Measurements from ENCODE around the gene UGT1A3.
"Not testable (repeated sequence)": the region's sequence is repeated elsewhere in the genome, so short reads cannot be mapped to it uniquely, and the experiment has no call there.

Gene UGT1A3

DNA sequence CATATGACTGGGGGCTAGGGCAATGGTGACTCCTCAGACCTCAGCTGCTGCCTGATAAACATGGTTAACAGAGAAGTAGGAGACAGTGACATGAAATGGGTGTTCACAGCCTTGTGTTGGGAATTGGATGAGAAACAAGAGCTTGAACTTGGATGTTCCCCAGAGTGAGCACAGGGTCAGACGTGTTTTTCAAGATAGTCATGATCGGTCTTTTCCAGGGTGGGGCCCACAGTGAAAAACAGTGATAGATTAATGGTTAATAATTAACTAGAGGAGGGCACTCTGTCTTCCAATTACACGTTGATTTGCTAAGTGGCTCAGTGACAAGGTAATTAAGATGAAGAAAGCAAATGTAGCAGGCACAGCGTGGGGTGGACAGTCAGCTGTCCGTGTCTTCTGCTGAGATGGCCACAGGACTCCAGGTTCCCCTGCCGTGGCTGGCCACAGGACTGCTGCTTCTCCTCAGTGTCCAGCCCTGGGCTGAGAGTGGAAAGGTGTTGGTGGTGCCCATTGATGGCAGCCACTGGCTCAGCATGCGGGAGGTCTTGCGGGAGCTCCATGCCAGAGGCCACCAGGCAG, at the start of gene UGT1A3:
Gene UGT1A3 (plus strand): TSS at position 320 of the 579 bp plus-strand sequence. CDS start 85 bp downstream, at position 405.
- no peak for DNase-seq (ENCODE audit: low read depth)

DNA sequence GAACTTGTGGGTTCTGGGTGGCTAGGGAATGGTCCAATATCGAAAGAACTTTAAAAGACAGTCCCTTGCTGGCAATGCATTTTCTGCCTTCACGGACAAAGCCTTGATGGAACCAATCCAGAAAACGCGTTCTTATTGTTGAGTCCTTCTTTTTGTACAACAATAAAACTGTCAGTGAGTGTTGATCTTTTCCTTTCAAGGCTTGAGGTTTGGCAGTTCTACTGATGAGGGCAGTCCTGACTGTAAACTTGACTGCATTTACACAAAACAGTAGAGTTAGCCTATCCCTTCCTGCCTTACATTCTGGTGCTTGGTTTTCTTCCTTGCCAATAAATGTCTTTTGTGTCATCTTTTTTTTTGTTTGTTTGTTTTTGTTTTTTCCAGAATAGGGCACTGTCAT, 49.6 kb upstream of the UGT1A3 start:
- no peak for DNase-seq (ENCODE audit: low read depth)

DNA sequence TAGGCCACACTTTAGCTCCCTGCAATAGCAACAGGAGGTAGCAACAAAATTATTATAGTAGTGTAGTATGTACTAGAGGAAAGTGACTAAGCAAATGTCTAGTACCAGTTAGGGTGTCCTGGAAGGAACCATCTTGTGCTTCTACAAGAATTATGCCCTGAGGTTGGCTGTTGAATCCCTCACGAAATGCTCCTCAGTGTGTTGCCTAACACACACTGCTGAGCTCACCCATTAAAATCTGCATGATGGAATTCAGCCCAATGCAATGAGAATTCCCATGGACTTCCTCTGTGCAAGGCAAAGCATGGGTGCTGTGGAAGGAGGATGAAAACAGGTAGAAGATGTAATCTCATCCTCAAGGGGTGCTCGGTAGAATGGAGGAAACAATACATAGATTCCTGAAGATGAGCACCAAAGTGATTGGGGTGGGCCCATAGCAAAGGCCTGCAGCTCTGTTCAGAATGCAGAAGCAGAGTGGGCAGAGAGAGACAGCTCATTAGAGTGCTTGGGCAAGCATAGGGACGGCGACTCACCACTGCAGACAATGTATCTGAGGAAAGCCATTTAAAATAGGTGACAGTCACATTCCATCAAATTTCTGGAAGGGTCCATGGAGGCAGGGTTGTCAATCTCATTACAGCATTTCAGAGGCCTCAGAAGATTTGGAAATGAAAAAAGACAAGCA, 48.3 kb upstream of the UGT1A3 start:
- no peak for DNase-seq (ENCODE audit: low read depth)

DNA sequence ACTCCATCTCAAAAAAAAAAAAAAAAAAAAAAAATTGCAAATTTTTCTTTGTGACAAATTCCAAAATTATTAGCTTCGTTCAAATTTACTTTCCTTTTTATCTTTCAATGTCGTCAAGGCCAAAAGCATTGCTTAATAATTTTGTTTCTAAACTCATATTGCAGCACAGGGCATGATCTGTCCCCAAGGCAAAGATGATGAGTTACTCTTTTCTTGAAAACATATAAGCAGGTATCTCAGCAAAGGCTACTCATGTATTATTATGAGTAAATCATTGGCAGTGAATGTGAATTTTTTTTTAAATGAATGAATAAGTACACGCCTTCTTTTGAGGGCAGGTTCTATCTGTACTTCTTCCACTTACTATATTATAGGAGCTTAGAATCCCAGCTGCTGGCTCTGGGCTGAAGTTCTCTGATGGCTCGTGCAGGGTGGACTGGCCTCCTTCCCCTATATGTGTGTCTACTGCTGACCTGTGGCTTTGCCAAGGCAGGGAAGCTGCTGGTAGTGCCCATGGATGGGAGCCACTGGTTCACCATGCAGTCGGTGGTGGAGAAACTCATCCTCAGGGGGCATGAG, 47.2 kb upstream of the UGT1A3 start, which contains the start of gene UGT1A7:
Gene UGT1A7 (plus strand): TSS at position 381 of the 579 bp plus-strand sequence. CDS start 37 bp downstream, at position 418.
- no peak for DNase-seq (ENCODE audit: low read depth)

DNA sequence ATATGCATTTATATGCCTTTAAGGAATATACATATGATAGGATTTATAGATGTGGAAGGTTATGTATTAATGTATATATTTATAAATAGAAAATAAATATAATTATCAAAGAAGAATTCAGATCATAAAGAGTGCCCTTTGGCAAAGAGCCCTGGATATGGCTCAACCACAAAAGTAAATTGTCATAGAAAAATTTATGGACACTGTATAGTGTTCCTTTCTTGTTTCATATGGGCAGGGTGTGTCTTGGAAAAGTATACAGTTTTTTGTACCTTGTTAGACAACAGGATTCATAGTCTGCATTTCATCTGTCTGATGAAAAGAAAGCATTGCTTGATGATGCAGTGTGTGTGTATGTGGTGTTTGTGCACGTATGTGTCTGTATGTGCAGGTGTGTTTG, 44.2 kb upstream of the UGT1A3 start:
- no peak for DNase-seq (ENCODE audit: low read depth)

DNA sequence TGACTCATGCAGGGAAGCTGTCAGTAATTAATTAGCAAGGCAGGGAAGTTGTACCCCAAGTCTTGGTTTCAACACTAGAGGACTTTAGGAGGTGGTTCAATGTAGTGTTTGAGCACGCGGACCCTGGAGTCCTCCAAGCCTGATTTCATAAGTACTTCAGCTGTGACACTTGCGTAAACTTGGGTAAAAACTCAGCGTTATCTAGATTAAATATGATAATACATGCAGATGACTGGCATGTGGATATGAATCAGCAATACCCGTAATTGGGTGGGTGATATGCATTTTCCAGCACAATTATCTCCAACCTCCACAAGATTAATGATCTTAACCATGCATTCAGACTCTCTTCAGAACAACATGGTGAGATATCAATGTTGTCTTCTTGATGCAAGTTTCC, 41.9 kb upstream of the UGT1A3 start:
- no peak for DNase-seq (ENCODE audit: low read depth)

DNA sequence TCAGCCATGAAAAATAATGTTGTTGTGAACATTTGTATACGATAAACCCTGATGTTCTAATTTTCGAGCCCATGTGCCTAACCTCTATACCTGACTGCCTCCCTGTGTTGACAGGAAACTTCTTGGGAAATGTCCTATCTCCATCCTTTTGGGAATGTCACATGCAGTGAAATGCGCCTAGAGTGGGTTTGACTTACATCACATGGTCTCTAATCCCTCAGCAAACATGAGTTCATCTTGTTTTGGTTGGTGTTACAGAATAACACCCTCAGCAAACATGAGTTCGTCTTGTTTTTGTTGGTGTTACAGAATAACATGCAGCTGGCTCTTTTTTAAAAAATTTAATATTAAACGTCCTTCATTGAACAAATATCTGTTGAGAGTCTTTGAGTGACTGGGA, 40.5 kb upstream of the UGT1A3 start:
- no peak for DNase-seq (ENCODE audit: low read depth)

DNA sequence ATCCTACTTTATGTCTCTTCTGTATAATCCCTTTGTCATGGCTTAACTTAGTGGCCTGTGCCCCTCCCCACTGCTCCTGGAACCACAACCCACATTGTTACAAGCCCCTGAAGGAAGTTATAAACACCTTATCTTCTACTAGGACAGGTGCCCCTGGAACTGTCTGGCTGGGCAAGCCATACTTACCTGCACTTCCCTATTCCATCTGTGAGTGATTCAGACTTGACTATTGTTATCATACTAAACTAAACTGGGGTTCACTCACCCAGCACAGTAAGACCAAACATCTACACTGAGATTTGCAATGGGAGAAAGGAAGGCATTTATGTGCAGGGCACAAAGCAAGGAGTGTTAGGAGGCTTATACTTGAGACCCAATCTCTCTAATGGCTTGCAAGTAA, 39.8 kb upstream of the UGT1A3 start:
- DNase-seq (ENCODE audit: low read depth), result no peak

DNA sequence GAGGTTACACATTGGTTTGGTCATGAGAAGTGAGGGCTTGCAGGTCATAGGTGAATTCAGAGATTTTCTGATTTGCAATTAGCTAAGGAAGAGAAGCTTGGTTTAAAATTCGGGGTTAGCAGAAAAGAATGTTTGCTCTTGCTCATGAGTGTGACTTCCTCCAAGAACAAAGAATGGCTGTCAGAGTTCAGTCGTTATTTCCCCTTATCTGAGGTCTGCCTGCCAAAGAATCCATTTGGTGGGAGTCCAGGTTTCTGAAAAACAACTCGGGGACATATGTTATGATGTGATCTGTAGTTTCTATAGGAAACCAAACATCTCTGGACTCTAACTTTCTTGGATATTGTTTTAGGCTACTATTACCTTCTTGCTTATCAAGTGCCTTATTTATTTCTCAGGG, 39.3 kb upstream of the UGT1A3 start:
- DNase-seq (ENCODE audit: low read depth), result no peak

DNA sequence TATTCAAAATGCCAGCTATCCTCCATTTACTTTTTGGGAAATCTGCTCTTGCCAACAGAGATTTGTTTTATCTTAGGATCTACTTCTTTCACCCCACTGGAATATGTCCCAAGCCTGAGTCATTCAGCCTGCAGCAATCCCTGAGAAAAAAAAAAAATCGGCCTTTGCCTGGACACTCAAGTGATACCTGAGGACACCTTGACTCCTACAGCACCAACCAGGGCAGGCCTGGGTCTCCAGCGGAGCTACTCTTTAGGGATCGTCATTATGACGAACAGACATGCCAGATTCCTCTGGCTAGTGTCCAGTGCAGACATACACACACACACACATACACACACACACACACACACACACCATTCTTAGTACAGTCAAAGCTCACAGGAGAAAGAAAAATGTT, 38.4 kb upstream of the UGT1A3 start:
- no peak for DNase-seq (ENCODE audit: low read depth)

DNA sequence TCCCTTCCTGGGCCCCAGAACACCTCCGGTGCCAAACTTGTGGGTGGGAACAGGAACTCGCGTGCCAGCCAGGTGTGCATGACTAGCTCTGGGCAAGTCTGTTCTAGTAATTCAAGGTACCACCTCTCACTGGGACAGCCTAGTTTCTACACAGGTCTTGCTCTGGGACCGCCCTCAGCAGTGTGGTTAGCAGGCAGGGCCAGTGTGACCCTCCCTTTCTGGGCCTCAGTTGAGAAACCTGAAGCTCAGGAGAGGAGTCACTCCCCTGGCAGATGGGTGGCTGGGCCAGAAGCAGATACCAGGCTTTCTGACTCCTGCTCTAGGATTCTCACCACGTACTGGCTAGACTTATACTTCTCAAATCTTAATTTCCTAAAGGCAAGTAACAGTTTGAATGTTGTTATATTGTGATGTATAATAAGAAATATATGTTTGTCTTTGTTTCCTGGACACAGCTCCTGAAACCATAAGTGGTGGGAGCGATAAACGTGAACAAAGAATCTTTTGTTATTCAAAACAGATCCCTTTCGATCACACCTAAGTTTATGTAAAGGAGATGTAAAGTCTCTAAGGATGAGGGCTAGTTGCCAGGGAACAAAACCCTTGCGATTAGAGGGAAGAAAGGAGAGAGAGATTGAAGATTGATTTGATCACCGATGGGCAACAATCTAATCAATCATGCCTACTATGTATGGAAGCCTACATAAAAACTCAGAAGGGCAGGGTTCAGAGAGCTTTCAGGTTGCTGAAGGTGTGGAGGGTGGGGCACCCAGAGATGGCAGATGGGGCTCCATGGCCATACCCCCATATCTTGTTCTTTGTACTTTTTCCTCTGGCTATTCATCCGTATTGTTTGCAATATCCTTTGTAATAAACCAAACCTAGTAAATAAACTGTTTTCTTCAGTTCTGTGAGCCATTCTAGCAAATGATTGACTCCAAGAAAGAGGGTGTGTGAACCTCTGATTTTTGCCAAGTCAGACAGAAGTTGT, 37.1 kb upstream of the UGT1A3 start:
- no peak for DNase-seq (ENCODE audit: low read depth)

DNA sequence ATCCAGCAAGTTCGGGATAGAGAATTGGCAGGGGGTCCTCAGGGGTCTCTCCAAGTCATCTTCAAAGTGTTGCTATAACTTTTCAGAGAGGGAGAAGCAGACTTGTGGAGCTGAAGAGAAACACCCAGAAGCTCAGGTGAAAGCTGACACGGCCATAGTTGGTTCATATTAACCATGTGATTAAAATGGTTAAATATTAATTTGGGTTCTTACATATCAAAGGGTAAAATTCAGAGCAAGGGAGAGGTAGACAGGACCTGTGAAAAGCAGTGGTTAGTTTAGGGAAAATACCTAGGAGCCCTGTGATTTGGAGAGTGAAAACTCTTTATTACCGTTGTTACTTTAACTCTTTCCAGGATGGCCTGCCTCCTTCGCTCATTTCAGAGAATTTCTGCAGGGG, 36.2 kb upstream of the UGT1A3 start, which contains the start of gene UGT1A6:
Gene UGT1A6 (plus strand): TSS at position 243 of the 400 bp plus-strand sequence. CDS start 115 bp downstream, at position 358.
- DNase-seq (ENCODE audit: low read depth), result no peak

DNA sequence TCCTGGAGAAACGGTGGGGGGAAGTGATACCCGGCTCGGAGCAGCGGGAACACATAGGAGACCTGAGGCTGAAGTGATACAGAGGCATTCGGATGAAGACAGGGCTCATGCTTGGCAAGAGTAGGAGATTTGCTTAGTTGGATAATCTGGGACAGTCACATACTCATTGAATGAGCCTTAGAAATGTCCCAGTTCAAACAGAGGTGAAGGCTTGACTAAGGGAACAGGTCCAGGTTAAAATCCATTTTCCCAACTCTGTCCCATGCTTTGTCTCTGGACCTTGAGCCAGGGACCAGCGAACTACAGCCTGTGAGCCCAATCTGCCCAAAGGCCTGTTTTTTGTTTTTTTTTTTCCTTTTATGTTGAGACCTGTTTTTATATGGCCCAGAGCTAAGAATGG, 34.9 kb upstream of the UGT1A3 start:
- DNase-seq (ENCODE audit: low read depth), result no peak

DNA sequence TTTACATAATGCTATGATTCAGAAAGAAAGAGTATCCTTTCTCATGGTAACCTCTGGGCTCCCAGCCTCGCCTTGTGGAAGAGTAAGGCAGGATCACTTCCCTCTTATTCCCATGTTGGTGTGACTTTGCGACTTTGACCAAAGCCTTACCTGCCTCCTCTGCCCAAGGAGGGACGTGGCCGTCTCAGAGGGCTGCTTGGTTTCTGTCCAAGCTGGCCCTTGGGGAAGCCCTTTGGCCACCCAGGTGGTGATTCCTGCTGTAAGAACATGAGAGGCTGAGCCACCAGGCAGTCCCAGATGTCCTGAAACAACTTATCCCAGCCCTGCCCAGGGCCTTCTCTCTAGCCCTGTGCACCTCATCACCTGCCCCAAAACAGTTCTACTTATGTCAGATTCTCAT, 30.1 kb upstream of the UGT1A3 start:
- DNase-seq (ENCODE audit: low read depth), result no peak

DNA sequence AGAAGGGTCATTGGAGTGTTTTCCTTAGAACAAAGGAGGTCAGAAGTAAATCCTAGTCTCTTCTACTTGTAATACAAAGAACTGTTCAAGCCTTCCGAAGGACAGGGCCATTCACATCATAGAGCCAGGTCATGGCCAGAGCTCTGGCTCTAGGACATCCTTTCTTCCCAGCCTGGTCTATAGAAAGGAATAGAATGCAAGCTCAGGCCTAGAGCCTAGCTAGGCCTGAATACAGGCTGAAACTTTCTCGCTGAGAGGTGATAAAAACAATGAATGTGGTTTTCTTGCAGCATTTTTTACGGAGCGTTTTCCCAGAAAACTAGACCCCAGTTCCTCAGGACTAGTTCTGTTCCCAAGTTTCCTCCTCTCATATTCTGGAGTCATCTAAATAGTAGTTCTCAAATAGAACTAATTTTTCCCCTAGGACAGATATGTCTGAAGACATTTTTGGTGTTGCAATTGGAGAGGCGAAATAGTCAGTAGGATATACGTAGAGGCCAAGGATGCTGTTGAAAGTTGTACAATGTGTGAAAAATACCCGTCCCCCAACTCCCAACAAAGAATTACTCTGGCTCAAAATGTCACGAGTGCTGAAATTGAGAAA, 29.3 kb upstream of the UGT1A3 start:
- DNase-seq (ENCODE audit: low read depth), result no peak

DNA sequence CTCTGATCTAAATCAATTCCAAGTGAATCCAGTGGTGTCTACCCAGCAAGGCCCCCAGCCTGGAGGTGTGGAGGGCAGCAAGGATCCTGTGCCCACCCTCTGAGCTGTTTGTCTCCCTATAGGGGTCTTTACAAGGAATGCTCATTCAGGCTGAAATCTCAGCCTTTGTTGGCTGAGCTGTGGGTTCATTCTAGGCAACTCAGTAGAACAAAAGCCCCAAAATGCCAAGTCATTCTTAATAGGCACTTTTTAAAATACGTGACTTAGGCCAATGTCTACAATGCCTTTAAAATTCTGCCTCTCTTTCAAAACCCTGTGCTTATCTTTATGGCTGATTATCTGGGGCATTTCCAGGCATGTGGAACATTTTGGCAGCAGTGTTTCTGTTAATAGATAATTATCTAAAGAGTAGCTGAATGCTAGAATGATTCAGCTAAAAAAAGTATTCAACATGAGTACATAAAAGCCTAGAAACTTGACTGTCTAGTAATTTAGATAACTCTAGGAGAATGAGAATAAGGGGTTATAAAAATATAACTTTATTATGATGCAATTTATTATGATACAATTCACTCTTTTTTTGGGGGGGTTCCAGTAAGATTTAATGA, 28.7 kb upstream of the UGT1A3 start:
- no peak for DNase-seq (ENCODE audit: low read depth)

DNA sequence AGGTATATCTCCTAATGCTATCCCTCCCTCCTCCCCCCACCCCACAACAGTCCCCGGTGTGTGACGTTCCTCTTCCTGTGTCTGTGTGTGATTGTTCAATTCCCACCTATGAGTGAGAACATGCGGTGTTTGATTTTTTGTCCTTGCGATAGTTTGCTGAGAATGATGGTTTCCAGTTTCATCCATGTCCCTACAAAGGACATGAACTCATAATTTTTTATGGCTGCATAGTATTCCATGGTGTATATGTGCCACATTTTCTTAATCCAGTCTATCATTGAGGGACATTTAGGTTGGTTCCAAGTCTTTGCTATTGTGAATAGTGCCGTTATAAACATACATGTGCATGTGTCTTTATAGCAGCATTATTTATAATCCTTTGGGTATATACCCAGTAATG, 28.0 kb upstream of the UGT1A3 start:
- DNase-seq (ENCODE audit: low read depth), result not testable (repeated sequence)

DNA sequence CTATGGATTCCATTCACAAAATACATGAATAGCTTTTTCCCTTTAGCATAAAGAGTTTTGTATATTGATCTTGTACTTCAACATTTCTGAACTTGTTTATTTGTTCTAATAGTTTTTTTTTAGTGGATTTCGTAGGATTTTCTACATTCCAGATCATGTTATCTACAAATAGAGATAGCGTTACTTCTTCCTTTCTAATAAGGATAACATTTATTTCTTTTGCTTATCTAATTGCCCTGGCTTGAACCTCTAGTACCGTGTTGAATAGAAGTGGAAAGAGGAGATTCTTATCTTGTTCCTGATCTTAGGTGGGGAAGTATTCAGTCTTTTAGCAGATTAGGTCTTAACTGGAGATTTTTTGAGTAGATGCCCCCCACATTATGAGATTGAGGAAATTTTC, 26.6 kb upstream of the UGT1A3 start:
- DNase-seq (ENCODE audit: low read depth), result no peak

DNA sequence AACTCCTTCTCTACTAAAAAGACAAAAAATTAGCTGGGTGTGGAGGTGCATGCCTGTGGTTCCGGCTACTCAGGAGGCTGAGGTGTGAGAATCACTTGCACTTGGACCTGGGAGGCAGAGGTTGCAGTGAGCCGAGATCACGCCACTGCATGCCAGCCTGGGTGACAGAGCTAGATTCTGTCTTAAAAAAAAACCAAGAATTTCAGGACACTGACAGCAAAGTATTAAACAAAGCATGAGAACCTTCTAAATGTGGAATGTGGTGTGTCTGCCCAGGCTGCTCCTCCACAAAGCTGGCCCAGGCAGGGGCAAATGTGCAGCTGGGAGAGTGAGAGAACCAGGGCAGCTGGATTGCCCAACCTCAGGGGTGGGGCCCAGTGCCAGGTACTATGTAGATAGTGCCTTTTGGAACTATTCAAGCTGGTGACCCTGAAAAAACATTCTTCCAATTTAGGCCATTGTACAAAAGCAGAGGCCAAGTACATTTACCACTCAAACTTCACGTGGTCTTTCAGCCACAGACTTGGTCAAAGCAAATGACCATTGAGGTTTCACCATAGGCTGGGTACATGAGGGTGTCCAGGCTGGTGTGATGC, 22.8 kb upstream of the UGT1A3 start:
- no peak for DNase-seq (ENCODE audit: low read depth)

DNA sequence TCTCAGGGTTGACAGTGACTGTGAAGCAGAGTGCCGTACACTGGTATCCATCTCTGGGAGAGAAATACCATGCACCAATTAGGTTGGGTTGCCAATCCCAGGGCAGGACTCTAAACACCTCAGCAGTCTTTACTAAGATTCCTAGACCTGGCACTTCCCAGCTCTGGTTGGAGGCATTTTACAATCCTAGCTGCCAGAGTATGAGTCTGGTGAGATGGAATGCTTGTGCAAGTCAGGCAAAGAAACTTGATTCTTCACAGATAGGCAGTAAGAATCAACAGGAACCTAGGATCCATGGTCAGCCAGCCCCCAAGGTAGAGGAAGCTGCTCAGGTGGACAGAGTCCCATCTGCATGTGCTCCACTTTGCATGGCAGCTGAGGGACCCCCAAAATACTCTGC, 22.1 kb upstream of the UGT1A3 start:
- DNase-seq (ENCODE audit: low read depth), result no peak

All from CMK (cell line).